GM12872 (cell line): ENCODE results near the gene UBN2.

ENCODE experiments used
- TF ChIP-seq, protein P1 (sequence below): IDR thresholded peaks from 3 replicates; pipeline ENCODE4 v1.5.1; 2011; ENCODE audit warnings: low read depth, mild to moderate bottlenecking, low read length, moderate library complexity; ENCODE audit not compliant: insufficient read depth

Gene UBN2

DNA sequence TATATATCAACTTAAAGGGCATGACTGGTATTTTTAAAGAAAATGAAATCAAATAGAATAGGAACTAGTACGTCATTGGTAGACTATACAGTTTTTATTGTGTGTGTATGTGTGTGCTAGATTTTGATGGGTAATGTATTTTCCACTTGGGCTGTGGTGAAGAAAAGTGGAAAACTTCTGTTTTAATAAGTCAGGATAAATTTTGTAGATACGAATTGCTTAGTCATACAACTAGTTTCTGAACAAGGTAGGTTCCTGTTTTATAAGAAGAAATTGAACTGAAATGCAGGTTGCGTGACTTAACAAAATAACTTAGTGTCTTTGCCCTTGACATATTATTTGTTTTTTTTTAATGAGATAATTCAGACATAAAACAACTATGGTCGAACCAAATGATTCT is 24.3 kb downstream of the UBN2 start:
- TF ChIP-seq, protein P1, sequence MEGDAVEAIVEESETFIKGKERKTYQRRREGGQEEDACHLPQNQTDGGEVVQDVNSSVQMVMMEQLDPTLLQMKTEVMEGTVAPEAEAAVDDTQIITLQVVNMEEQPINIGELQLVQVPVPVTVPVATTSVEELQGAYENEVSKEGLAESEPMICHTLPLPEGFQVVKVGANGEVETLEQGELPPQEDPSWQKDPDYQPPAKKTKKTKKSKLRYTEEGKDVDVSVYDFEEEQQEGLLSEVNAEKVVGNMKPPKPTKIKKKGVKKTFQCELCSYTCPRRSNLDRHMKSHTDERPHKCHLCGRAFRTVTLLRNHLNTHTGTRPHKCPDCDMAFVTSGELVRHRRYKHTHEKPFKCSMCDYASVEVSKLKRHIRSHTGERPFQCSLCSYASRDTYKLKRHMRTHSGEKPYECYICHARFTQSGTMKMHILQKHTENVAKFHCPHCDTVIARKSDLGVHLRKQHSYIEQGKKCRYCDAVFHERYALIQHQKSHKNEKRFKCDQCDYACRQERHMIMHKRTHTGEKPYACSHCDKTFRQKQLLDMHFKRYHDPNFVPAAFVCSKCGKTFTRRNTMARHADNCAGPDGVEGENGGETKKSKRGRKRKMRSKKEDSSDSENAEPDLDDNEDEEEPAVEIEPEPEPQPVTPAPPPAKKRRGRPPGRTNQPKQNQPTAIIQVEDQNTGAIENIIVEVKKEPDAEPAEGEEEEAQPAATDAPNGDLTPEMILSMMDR, result no peak

DNA sequence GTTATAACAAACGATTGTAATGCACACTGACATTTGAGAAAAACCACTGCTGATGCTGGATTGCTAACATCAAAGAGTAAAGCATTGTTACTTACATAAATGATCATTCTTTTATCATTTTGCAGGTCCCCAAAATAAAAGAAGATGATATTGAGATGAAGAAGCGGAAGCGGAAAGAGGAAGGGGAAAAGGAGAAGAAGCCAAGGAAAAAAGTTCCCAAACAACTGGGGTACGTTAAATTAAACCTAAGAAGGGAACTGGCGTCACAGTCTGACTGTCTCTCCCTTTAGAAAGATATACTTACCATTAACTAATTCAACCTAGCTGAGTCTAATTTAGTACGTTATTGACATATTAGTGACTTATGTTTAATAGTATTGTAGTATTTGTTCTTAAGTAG is 28.1 kb downstream of the UBN2 start:
- TF ChIP-seq, protein P1, result no peak

DNA sequence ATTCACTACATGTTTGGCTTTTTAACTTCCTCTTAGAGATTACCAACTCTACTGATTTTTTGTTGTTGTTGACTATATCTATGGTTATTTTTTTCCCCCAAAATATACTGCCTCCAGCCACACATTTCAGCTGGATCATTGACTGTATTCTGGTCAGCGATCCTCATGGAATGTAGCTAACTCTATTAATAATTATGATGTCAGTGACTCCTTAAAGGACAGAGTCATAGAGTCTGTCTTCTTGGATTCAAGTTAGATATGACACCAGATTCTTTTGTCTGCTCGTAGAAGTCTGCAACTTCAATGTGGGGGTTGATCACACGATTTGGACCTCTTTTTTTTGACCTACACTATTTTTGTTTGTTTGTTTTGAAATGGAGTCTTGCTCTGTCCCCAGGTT is 33.2 kb downstream of the UBN2 start:
- TF ChIP-seq, protein P1, result no peak

DNA sequence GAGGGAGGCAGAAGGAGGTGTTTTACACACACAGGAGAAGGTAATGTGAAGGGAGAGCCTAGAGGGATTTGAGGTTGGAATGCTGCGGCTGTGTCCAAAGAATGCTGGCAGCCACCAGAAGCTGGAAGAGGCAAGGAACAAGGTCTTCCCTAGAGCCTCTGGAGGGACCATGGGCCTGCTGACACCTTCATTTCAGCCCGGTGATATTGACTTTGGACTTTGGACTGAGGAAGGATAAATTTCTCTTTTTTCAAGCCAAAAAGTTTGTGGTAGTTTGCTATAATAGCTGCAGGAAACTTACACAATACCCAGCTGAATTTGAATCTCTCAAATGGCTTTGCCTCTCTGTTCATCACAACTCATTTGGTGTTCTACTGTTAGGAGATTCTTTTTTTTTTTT is 34.6 kb downstream of the UBN2 start:
- TF ChIP-seq, protein P1, result no peak

DNA sequence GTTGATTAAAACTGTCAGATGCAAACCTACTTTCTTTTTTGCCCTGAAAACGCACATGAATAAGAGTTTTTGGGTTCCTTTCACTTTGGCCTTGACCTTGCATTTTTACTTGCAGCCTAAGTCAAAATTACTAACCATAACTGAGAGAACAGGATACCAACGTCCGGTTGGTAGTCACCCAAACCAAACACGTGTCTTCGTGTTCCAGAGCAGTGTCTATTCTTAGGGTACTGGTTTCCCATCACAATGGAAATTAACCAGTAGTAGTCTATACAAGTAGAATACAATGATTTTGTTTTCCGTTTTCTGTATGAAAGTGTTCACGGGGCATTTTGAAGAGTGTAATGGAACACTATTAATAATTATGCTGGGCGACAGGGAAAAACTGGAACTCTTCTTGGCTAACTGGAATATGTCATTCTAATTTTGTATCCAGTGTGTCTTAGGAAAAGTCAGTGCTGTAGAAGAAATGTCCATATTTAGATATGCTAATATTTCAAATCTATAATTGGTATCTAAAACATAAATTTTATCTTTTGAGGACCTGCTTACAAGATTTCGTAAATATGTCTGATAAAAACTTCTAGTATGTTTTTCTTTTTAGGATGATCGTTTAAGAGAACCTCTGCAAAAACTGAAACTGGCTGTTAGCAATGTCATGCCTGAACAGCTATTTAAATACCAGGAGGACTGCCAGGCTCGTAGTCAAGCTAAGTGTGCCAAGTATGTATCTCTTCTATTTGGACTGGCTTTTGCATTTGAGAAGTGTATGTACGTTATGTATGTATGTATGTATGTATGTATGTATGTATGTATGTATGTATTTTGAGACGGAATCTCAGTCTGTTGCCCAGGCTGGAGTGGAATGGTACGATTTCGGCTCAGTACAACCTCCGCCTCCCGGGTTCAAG is 40.9 kb downstream of the UBN2 start:
- TF ChIP-seq, protein P1, result no peak

DNA sequence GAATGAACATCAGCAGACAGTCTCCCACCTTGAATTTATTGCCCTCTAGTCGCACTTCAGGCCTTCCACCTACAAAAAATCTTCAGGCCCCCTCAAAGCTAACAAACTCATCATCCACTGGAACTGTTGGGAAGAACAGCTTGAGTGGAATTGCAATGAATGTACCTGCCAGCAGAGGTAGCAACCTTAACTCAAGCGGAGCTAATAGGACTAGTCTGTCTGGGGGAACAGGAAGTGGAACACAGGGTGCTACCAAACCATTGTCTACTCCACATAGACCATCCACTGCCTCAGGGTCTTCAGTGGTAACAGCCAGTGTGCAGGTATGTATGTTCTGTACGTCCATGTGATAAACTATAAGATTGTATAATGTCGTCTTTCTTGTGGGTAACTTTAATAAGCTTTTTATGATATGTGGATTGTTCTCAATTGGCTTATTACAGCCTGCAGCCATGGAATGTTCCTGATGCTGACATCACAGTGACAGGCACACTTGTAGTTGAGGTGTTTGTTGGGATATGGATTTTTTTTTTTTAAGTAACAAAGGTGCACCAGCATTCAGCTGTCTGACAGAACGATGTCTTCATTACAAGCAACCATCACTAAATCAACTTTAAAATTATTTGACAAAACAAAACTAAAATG is 53.3 kb downstream of the UBN2 start:
- TF ChIP-seq, protein P1, result no peak

DNA sequence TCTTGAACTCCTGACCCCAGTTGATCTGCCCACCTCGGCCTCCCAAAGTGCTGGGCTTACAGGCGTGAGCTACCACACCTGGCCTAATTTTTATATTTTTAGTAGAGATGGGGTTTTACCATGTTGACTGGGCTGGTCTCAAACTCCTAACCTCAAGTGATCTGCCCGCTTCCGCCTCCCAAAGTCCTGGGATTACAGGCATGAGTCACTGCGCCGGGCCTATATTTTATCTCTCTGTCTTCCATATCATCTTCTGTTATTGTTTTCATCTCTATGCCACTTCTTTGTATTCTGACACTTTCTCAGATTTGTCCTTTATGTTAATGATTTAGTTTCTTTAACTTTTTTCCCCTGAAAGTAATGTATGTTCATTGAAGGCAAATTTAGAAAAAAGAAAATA is 55.1 kb downstream of the UBN2 start:
- TF ChIP-seq, protein P1, result no peak
